Mesothelial cell of epicardium (in vitro differentiated cells): Measurements from ENCODE around the gene BLTP1. TPM values are rescaled to one million over a fixed set of nuclear protein-coding genes. Genes with fewer than 3 reads are reported as not detected.

ENCODE experiments used
- DNase-seq, 2 experiments: peaks; one replicate each; pipeline ENCODE4 v3.0.0; 2021; ENCODE audit warnings: low spot score in 2 of 2; ENCODE audit not compliant: unreplicated experiment in 2 of 2
- H3K27ac Mint-ChIP-seq: 2 replicates; pipeline ENCODE4 v1.8.0; 2021; ENCODE audit warnings: mixed read lengths
- H3K27me3 Mint-ChIP-seq: 2 replicates; pipeline ENCODE4 v1.8.0; 2021; ENCODE audit warnings: low read depth, mixed read lengths
- H3K36me3 Mint-ChIP-seq: 2 replicates; pipeline ENCODE4 v1.8.0; 2021; ENCODE audit warnings: mixed read lengths
- H3K4me1 Mint-ChIP-seq: 2 replicates; pipeline ENCODE4 v1.8.0; 2021; ENCODE audit warnings: mixed read lengths
- H3K4me3 Mint-ChIP-seq: 2 replicates; pipeline ENCODE4 v1.8.0; 2021; ENCODE audit warnings: mild to moderate bottlenecking, moderate library complexity, mixed read lengths
- H3K9me3 Mint-ChIP-seq: 2 replicates; pipeline ENCODE4 v1.8.0; 2021; ENCODE audit warnings: mixed read lengths
- total RNA-seq: library from RNA; stranded (reverse); gene quantifications from 3 replicates; pipeline ENCODE4 v1.2.1, GENCODE V29; 2021
- TF ChIP-seq, protein P1 (sequence below): fragments of 200-600 bp; sonication (generic); IDR thresholded peaks from one replicate; pipeline ENCODE4 v1.5.0; 2021; ENCODE audit warnings: antibody characterized with exemption; ENCODE audit not compliant: unreplicated experiment

The BLTP1 gene
- total RNA-seq, 1 donor from 2014 or later, result 75.7 TPM

DNA sequence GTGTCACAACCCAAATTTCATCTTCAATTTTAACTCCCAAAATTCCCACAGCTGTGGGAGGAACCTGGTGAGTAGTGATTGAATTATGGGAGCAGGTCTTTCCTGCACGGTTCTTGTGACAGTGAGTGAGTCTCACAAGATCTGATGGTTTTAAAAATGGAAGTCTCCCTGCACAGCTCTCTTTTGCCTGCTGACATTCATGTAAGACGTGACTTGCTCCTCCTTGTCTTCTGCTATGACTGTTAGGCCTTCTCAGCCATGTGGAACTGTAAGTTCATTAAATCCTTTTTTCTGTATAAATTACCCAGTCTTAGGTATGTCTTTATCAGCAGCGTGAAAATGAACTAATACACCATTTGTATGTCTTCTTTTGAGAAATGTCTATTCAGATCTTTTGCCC, 13.0 kb upstream of the BLTP1 start:
- Mint-ChIP-seq H3K36me3 (no peaks in the 10 kb centered on the region), H3K4me1 (no peaks in the 10 kb centered on the region), H3K27me3 (peaks cover 21% of the 10 kb centered on the region), H3K27ac (no peak overlapping the region), H3K4me3 (no peak overlapping the region), H3K9me3 (peaks cover 5% of the 10 kb centered on the region)
- no peak for DNase-seq
- TF ChIP-seq, protein P1, sequence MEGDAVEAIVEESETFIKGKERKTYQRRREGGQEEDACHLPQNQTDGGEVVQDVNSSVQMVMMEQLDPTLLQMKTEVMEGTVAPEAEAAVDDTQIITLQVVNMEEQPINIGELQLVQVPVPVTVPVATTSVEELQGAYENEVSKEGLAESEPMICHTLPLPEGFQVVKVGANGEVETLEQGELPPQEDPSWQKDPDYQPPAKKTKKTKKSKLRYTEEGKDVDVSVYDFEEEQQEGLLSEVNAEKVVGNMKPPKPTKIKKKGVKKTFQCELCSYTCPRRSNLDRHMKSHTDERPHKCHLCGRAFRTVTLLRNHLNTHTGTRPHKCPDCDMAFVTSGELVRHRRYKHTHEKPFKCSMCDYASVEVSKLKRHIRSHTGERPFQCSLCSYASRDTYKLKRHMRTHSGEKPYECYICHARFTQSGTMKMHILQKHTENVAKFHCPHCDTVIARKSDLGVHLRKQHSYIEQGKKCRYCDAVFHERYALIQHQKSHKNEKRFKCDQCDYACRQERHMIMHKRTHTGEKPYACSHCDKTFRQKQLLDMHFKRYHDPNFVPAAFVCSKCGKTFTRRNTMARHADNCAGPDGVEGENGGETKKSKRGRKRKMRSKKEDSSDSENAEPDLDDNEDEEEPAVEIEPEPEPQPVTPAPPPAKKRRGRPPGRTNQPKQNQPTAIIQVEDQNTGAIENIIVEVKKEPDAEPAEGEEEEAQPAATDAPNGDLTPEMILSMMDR, result no peak

DNA sequence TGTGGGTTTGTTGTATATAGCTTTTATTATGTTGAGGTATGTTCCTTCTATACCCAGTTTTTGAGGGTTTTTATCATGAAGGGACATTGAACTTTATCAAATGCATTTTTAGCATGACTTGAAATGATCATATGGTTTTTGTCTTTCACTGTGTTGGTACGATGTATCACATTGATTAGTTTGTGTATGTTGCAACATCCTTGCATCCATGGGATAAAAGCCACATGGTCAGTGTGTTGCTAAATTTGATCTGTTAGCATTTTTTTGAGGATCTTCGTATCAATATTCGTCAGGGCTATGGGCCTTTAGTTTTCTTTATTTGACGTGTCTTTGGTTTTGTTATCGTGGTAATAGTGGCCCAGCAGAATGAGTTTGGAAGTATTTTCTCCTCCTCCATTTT, 11.3 kb upstream of the BLTP1 start:
- peaks cover 5% of the 10 kb centered on the region for H3K9me3 Mint-ChIP-seq
- no peaks in the 10 kb centered on the region for H3K36me3 Mint-ChIP-seq
- no peak overlapping the region for H3K27ac Mint-ChIP-seq
- H3K27me3 Mint-ChIP-seq, result peaks cover 24% of the 10 kb centered on the region
- TF ChIP-seq, protein P1, result no peak
- no peaks in the 10 kb centered on the region for H3K4me1 Mint-ChIP-seq
- H3K4me3 Mint-ChIP-seq, result no peak overlapping the region
- no peak for DNase-seq

DNA sequence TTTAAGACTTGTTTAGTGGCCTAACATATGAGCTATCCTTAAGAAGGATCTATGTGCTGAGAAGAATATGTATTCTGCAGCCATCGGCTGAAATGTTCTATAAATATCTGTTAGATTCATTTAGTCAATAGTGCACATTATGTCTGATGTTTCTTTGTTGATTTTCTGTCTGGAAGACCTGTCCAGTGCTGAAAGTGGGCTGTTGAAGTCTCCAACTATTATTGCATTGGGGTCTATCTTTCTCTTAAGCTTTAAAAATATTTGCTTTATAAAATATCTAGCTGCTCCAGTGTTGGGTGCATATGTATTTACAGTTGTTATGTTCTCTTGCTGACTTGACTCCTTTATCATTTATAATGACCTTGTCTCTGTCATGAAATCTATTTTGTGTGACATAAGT, 9.4 kb upstream of the BLTP1 start:
- TF ChIP-seq, protein P1, result no peak
- Mint-ChIP-seq H3K27ac (no peak overlapping the region), H3K4me3 (no peak overlapping the region), H3K4me1 (no peaks in the 10 kb centered on the region), H3K27me3 (peaks cover 24% of the 10 kb centered on the region), H3K36me3 (no peaks in the 10 kb centered on the region), H3K9me3 (peaks cover 5% of the 10 kb centered on the region)
- no peak for DNase-seq

- H3K27me3 Mint-ChIP-seq, result peaks cover 25% of the 10 kb centered on the region
- peaks cover 4% of the 10 kb centered on the region for H3K4me1 Mint-ChIP-seq
These were observed 5.5 kb upstream of the BLTP1 start for GRCh38 chr4:122146652-122147051.

GRCh38 chr4:122150931-122151330, 1.2 kb upstream of the BLTP1 start:
- DNase-seq, result no peak
- Mint-ChIP-seq H3K4me3 (peak overlapping the region; percentile 87), H3K27ac (no peak overlapping the region), H3K36me3 (peaks cover 6% of the 10 kb centered on the region), H3K9me3 (peaks cover 5% of the 10 kb centered on the region), H3K4me1 (peaks cover 16% of the 10 kb centered on the region), H3K27me3 (peaks cover 8% of the 10 kb centered on the region)
- TF ChIP-seq, protein P1, result no peak

More at GRCh38 chr4:122146652-122147051, 5.5 kb upstream of the BLTP1 start:
- Mint-ChIP-seq H3K27ac (no peak overlapping the region), H3K9me3 (no peaks in the 10 kb centered on the region), H3K36me3 (no peaks in the 10 kb centered on the region), H3K4me3 (no peak overlapping the region)
- TF ChIP-seq, protein P1, result no peak
- DNase-seq, result no peak

DNA sequence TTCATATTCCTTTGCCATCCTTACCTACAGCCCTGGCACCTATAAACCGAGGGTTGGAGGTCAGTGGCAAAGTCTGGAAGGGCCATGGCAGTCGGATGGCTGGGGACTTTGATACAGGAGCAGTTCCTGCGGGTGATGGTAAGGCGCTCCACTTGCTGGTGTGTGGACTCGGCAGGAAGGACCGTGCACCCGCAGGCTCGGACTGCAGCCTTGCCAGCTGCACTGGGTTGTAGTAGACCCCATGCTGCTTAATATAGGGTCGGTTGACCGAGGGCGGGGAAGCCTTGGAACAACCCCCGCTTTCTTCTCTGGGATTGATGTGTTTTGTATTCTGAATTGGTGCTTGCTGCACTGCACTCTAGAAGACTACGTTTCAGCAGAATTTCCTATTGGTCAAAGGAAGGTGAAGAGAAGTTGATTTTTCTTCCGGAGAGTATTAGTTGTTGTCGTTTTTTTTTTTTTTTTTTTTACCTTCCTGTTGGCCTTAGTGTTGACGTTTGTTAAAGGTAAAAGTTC, 638 bp downstream of the BLTP1 start:
- H3K27ac Mint-ChIP-seq, result peak overlapping the region; percentile 95
- TF ChIP-seq, protein P1, result no peak
- H3K4me1 Mint-ChIP-seq, result peaks cover 16% of the 10 kb centered on the region
- DNase-seq, result peak in 1 of 2 experiments; percentile 49
- peak overlapping the region; percentile 87 for H3K4me3 Mint-ChIP-seq
- H3K9me3 Mint-ChIP-seq, result peaks cover 14% of the 10 kb centered on the region
- H3K27me3 Mint-ChIP-seq, result peaks cover 8% of the 10 kb centered on the region
- peaks cover 24% of the 10 kb centered on the region for H3K36me3 Mint-ChIP-seq
